H9 (cell line): Measurements from ENCODE around the gene P3H3. TPM values are rescaled to one million over a fixed set of nuclear protein-coding genes. Genes with fewer than 3 reads are reported as not detected.

Source experiments
- DNase-seq: peaks from one replicate; pipeline ENCODE4 v3.0.0-alpha.2; 2017
- H2AFZ ChIP-seq: one replicate; pipeline ENCODE4 v1.6.1; 2013; ENCODE audit warnings: mild to moderate bottlenecking, low read length, control low read depth, moderate library complexity
- H2AK5ac ChIP-seq: 2 replicates; pipeline ENCODE4 v1.6.1; 2013; ENCODE audit warnings: low read length, control low read depth, mixed read lengths; ENCODE audit not compliant: insufficient read length
- H2BK120ac ChIP-seq: one replicate; pipeline ENCODE4 v1.6.1; 2013; ENCODE audit warnings: low read depth, mild to moderate bottlenecking, low read length, control low read depth, inconsistent platforms; ENCODE audit not compliant: poor library complexity, severe bottlenecking
- H2BK12ac ChIP-seq: 2 replicates; pipeline ENCODE4 v1.6.1; 2013; ENCODE audit warnings: low read length, control low read depth, mixed read lengths, low read depth; ENCODE audit not compliant: insufficient read length
- H2BK15ac ChIP-seq: 2 replicates; pipeline ENCODE4 v1.6.1; 2013; ENCODE audit warnings: low read depth, low read length, control low read depth
- H2BK20ac ChIP-seq: one replicate; pipeline ENCODE4 v1.6.1; 2013; ENCODE audit warnings: low read depth, mild to moderate bottlenecking, low read length, control low read depth, inconsistent platforms; ENCODE audit not compliant: poor library complexity, severe bottlenecking
- H2BK5ac ChIP-seq: 2 replicates; pipeline ENCODE4 v1.6.1; 2013; ENCODE audit warnings: low read length, control low read depth, mixed read lengths; ENCODE audit not compliant: insufficient read length
- H3K14ac ChIP-seq: 2 replicates; pipeline ENCODE4 v1.6.1; 2013; ENCODE audit warnings: low read length, control low read depth; ENCODE audit not compliant: insufficient read depth
- H3K18ac ChIP-seq: 2 replicates; pipeline ENCODE4 v1.6.1; 2013; ENCODE audit warnings: low read depth, mild to moderate bottlenecking, mixed read lengths, low read length, control low read depth; ENCODE audit not compliant: insufficient read length
- H3K23ac ChIP-seq: 2 replicates; pipeline ENCODE4 v1.6.1; 2013; ENCODE audit warnings: low read length, control low read depth, mixed read lengths, low read depth; ENCODE audit not compliant: insufficient read length
- H3K23me2 ChIP-seq: 2 replicates; pipeline ENCODE4 v1.6.1; 2013; ENCODE audit warnings: low read depth, mild to moderate bottlenecking, mixed read lengths, low read length, control low read depth; ENCODE audit not compliant: insufficient read length, poor library complexity, severe bottlenecking
- H3K27ac ChIP-seq: 2 replicates; pipeline ENCODE4 v1.5.1; 2013; ENCODE audit warnings: low read length, control low read depth, mixed read lengths, low read depth; ENCODE audit not compliant: insufficient read length
- H3K27me3 ChIP-seq: 2 replicates; pipeline ENCODE4 v1.6.1; 2013; ENCODE audit warnings: low read length, control low read depth, inconsistent platforms; ENCODE audit not compliant: insufficient read depth
- H3K4ac ChIP-seq: 2 replicates; pipeline ENCODE4 v1.6.1; 2013; ENCODE audit warnings: low read depth, mild to moderate bottlenecking, control low read depth, inconsistent platforms, low read length, moderate library complexity
- H3K4me1 ChIP-seq: 2 replicates; pipeline ENCODE4 v1.6.1; 2013; ENCODE audit warnings: low read length, control low read depth, inconsistent platforms; ENCODE audit not compliant: insufficient read depth
- H3K4me2 ChIP-seq: 2 replicates; pipeline ENCODE4 v1.6.1; 2013; ENCODE audit warnings: low read length, control low read depth, mixed read lengths; ENCODE audit not compliant: insufficient read length, insufficient read depth
- H3K56ac ChIP-seq: 2 replicates; pipeline ENCODE4 v1.6.1; 2013; ENCODE audit warnings: low read depth, mild to moderate bottlenecking, mixed read lengths, low read length, control low read depth; ENCODE audit not compliant: insufficient read length
- H3K79me1 ChIP-seq: 2 replicates; pipeline ENCODE4 v1.6.1; 2013; ENCODE audit warnings: low read depth, mild to moderate bottlenecking, moderate library complexity, low read length, control low read depth, inconsistent platforms; ENCODE audit not compliant: insufficient read depth, poor library complexity, severe bottlenecking
- H3K79me2 ChIP-seq: 2 replicates; pipeline ENCODE4 v1.6.1; 2013; ENCODE audit warnings: low read length, control low read depth, inconsistent platforms; ENCODE audit not compliant: insufficient read depth
- H3K9ac ChIP-seq: 2 replicates; pipeline ENCODE4 v1.6.1; 2013; ENCODE audit warnings: low read length, control low read depth, mixed read lengths; ENCODE audit not compliant: insufficient read length; ENCODE audit errors: extremely low read depth
- H3K9me3 ChIP-seq: one replicate; pipeline ENCODE4 v1.6.1; 2013; ENCODE audit warnings: low read depth, low read length, inconsistent platforms; ENCODE audit not compliant: control insufficient read depth
- H3T11ph ChIP-seq: one replicate; pipeline ENCODE4 v1.6.1; 2013; ENCODE audit warnings: mild to moderate bottlenecking, low read length, control low read depth, inconsistent platforms
- H4K20me1 ChIP-seq: one replicate; pipeline ENCODE4 v1.6.1; 2013; ENCODE audit not compliant: control insufficient read depth, insufficient read length, insufficient read depth
- H4K5ac ChIP-seq: 2 replicates; pipeline ENCODE4 v1.6.1; 2013; ENCODE audit warnings: low read depth, mild to moderate bottlenecking, mixed read lengths, low read length, control low read depth; ENCODE audit not compliant: insufficient read length
- H4K8ac ChIP-seq: replicated peaks from 2 replicates; pipeline ENCODE4 v1.6.1; 2013; ENCODE audit warnings: low read length, control low read depth, mixed read lengths, low read depth; ENCODE audit not compliant: insufficient read length
- H4K91ac ChIP-seq: 2 replicates; pipeline ENCODE4 v1.6.1; 2013; ENCODE audit warnings: low read depth, mild to moderate bottlenecking, moderate library complexity, mixed read lengths, low read length, control low read depth; ENCODE audit not compliant: insufficient read length
- H3K27ac Mint-ChIP-seq, 3 experiments: 2 replicates in 2 of 3; 3 replicates in 1 of 3; pipeline ENCODE4 v1.8.0; 2020 to 2021; ENCODE audit warnings: mixed read lengths in 3 of 3, mild to moderate bottlenecking in 1 of 3, moderate library complexity in 1 of 3
- H3K27me3 Mint-ChIP-seq: 2 replicates; pipeline ENCODE4 v1.8.0; 2021; ENCODE audit warnings: low read depth, mild to moderate bottlenecking, moderate library complexity, mixed read lengths
- H3K36me3 Mint-ChIP-seq, 3 experiments: 2 replicates in 2 of 3; 3 replicates in 1 of 3; pipeline ENCODE4 v1.8.0; 2020 to 2021; ENCODE audit warnings: low read depth in 3 of 3, mixed read lengths in 3 of 3; ENCODE audit not compliant: insufficient read depth in 1 of 3
- H3K4me1 Mint-ChIP-seq, 2 experiments: 2 replicates each; pipeline ENCODE4 v1.8.0; 2020; ENCODE audit warnings: mixed read lengths in 2 of 2
- H3K4me3 Mint-ChIP-seq, 2 experiments: 2 replicates in 1 of 2; 3 replicates in 1 of 2; pipeline ENCODE4 v1.8.0; 2020 to 2021; ENCODE audit warnings: mild to moderate bottlenecking in 2 of 2, mixed read lengths in 2 of 2, moderate library complexity in 1 of 2
- H3K9me3 Mint-ChIP-seq, 2 experiments: 2 replicates in 1 of 2; 3 replicates in 1 of 2; pipeline ENCODE4 v1.8.0; 2020; ENCODE audit warnings: mild to moderate bottlenecking in 2 of 2, mixed read lengths in 2 of 2, moderate library complexity in 1 of 2
- WGBS: extraction: QIAGEN DNeasy Blood & Tissue Kit; methylation state at CpG from one replicate; pipeline ENCODE4 v1.1.7; 2013; ENCODE audit warnings: missing lambda C conversion rate, low lambda C conversion rate, mixed read lengths; ENCODE audit not compliant: insufficient read length; ENCODE audit errors: extremely low coverage; 5-methylcytosine and 5-hydroxymethylcytosine counted together
- total RNA-seq: library from RNA; stranded (reverse); gene quantifications from 2 replicates; pipeline ENCODE4 v1.2.1, GENCODE V29; 2021
- TF ChIP-seq, protein P1 (sequence below): fragments of 200-600 bp; sonication (generic); conservative IDR thresholded peaks from 3 replicates; pipeline ENCODE4 v1.8.0; 2021; ENCODE audit warnings: antibody characterized with exemption, mild to moderate bottlenecking

P3H3 gene
- total RNA-seq, 1 experiment from 2014 or later: 55.0 TPM

DNA sequence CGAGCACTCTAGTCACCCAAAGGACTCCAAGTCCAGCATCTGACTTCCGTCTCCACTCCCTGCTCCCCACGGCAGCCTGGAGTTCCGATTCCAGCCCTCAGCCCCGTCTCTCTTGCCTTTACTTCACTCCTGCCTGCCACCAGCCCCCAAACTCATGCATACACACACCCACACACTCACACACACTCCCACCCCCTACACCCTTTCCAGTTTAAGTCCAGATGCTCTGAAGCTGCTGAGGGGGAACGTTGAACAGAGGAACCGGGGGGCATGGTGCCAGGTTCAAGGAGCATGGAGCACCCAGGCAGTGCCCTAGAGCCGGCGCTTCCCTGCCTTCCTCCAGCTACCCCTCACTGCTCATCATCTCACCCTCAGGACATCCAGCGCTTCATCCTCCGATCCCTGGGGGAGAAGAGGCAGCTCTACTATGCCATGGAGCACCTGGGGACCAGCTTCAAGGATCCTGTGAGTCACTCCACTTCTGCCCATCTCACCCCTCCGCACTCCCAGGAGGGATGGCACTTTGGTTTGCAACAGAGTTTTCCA is 3.3 kb downstream of the P3H3 start:
- Histone ChIP-seq H3K23me2 (peaks cover 11% of the 10 kb centered on the region), H3K9me3 (no peaks in the 10 kb centered on the region), H3K14ac (no peak overlapping the region), H2AFZ (no peak overlapping the region), H3K27me3 (no peaks in the 10 kb centered on the region), H2AK5ac (no peak overlapping the region), H2BK20ac (no peak overlapping the region), H3K4ac (no peak overlapping the region), H2BK12ac (no peak overlapping the region), H3K23ac (no peak overlapping the region), H3K56ac (no peak overlapping the region), H3K79me1 (no peaks in the 10 kb centered on the region), H3K18ac (no peak overlapping the region), H3K79me2 (peaks cover 2% of the 10 kb centered on the region; the same call in 1 of the 2 replicates), H3T11ph (no peak overlapping the region), H3K4me1 (peaks cover 3% of the 10 kb centered on the region; the same call in 1 of the 2 replicates), H2BK120ac (no peak overlapping the region), H4K91ac (no peak overlapping the region), H3K9ac (no peak overlapping the region), H4K8ac (no peak overlapping the region), H3K27ac (no peak overlapping the region), H2BK5ac (no peak overlapping the region), H3K4me2 (no peak overlapping the region), H4K20me1 (peaks cover 2% of the 10 kb centered on the region), H4K5ac (no peak overlapping the region), H2BK15ac (no peak overlapping the region)
- Mint-ChIP-seq H3K27me3 (peaks cover 2% of the 10 kb centered on the region; the same call in 1 of the 2 replicates), H3K9me3 (no peaks in the 10 kb centered on the region), H3K4me3 (0 out of 5 replicates have a peak overlapping the region, but pooled peaks of 1 of the 2 experiments have one; percentile 32), H3K4me1 (peaks cover 13 to 31% of the 10 kb centered on the region in 2 experiments), H3K36me3 (peaks cover 35 to 58% (median 55%) of the 10 kb centered on the region in 3 experiments), H3K27ac (no peak overlapping the region; a peak in 1 of 7 replicates)
- TF ChIP-seq, protein P1, sequence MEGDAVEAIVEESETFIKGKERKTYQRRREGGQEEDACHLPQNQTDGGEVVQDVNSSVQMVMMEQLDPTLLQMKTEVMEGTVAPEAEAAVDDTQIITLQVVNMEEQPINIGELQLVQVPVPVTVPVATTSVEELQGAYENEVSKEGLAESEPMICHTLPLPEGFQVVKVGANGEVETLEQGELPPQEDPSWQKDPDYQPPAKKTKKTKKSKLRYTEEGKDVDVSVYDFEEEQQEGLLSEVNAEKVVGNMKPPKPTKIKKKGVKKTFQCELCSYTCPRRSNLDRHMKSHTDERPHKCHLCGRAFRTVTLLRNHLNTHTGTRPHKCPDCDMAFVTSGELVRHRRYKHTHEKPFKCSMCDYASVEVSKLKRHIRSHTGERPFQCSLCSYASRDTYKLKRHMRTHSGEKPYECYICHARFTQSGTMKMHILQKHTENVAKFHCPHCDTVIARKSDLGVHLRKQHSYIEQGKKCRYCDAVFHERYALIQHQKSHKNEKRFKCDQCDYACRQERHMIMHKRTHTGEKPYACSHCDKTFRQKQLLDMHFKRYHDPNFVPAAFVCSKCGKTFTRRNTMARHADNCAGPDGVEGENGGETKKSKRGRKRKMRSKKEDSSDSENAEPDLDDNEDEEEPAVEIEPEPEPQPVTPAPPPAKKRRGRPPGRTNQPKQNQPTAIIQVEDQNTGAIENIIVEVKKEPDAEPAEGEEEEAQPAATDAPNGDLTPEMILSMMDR: no peak
- DNase-seq: no peak
- no CpG with 5 or more reads among the region's 12 CpGs for WGBS
